OCI-LY1 (cell line): ENCODE data around the gene IGSF11.

Experiments used
- H2AFZ ChIP-seq: fragments of 200-600 bp; sonication (generic), shearing (Covaris generic); 2 replicates; pipeline ENCODE4 v1.6.0; 2014; ENCODE audit warnings: antibody characterized with exemption, mild to moderate bottlenecking, low read length
- H3F3A ChIP-seq: fragments of 200-600 bp; sonication (generic), shearing (Covaris generic); 2 replicates; pipeline ENCODE4 v1.6.0; 2014; ENCODE audit warnings: mild to moderate bottlenecking, antibody characterized with exemption, low read length, moderate library complexity; ENCODE audit not compliant: insufficient read depth
- H3K27ac ChIP-seq: fragments of 200-600 bp; sonication (generic); 2 replicates; pipeline ENCODE4 v1.5.1; 2014; ENCODE audit warnings: low read length, mixed run types, mild to moderate bottlenecking, low read depth; ENCODE audit not compliant: poor library complexity, severe bottlenecking
- H3K27me3 ChIP-seq: fragments of 200-600 bp; sonication (generic); 2 replicates; pipeline ENCODE4 v1.6.0; 2014; ENCODE audit warnings: antibody characterized with exemption, mild to moderate bottlenecking, low read length, moderate library complexity; ENCODE audit not compliant: insufficient read depth
- H3K36me3 ChIP-seq: fragments of 200-600 bp; sonication (generic); 2 replicates; pipeline ENCODE4 v1.6.1; 2014; ENCODE audit warnings: mild to moderate bottlenecking, antibody characterized with exemption, low read length, moderate library complexity, mixed read lengths; ENCODE audit not compliant: insufficient read depth
- H3K4me1 ChIP-seq: fragments of 200-600 bp; sonication (generic); 2 replicates; pipeline ENCODE4 v1.5.1; 2014; ENCODE audit warnings: mild to moderate bottlenecking, low read length, moderate library complexity; ENCODE audit not compliant: insufficient read depth, severe bottlenecking
- H3K4me2 ChIP-seq: fragments of 200-600 bp; sonication (generic), shearing (Covaris generic); 2 replicates; pipeline ENCODE4 v1.6.1; 2014; ENCODE audit warnings: low read length
- H3K4me3 ChIP-seq: fragments of 200-600 bp; sonication (generic); 2 replicates; pipeline ENCODE4 v1.5.1; 2014; ENCODE audit warnings: low read length, low read depth, mild to moderate bottlenecking, mixed read lengths; ENCODE audit not compliant: poor library complexity, severe bottlenecking
- H3K79me2 ChIP-seq: fragments of 200-600 bp; shearing (Covaris generic); 2 replicates; pipeline ENCODE4 v1.6.1; 2016; ENCODE audit warnings: mixed run types, low read length, mixed read lengths; ENCODE audit not compliant: insufficient read depth
- H3K9ac ChIP-seq: fragments of 200-600 bp; sonication (generic), shearing (Covaris generic); 2 replicates; pipeline ENCODE4 v1.6.1; 2014; ENCODE audit warnings: mild to moderate bottlenecking, low read length, mixed read lengths
- H3K9me2 ChIP-seq: fragments of 200-600 bp; sonication (generic), shearing (Covaris generic); 2 replicates; pipeline ENCODE4 v1.6.1; 2014; ENCODE audit warnings: low read depth, mild to moderate bottlenecking, low read length, mixed read lengths
- H3K9me3 ChIP-seq: fragments of 200-600 bp; shearing (Covaris generic); 2 replicates; pipeline ENCODE4 v1.6.1; 2014; ENCODE audit warnings: low read length, mixed read lengths
- H4K20me1 ChIP-seq: fragments of 200-600 bp; sonication (generic), shearing (Covaris generic); 2 replicates; pipeline ENCODE4 v1.6.0; 2016; ENCODE audit warnings: mild to moderate bottlenecking, low read length; ENCODE audit not compliant: insufficient read depth
- CTCF ChIP-seq: fragments of 200-600 bp; sonication (generic), shearing (Covaris generic); IDR thresholded peaks from 2 replicates; pipeline ENCODE4 v1.5.1; 2017; ENCODE audit warnings: mild to moderate bottlenecking, antibody characterized with exemption, low read length, moderate library complexity, mixed read lengths
- EZH2 ChIP-seq: fragments of 200-600 bp; sonication (generic), shearing (Covaris generic); IDR thresholded peaks from 2 replicates; pipeline ENCODE4 v1.8.0; 2017; ENCODE audit warnings: borderline replicate concordance, mixed run types, mild to moderate bottlenecking, antibody characterized with exemption, low read length, moderate library complexity, mixed read lengths

The IGSF11 gene

GRCh38 chr3:118991775-118992174 is 42.9 kb downstream of the IGSF11 start:
- no peak overlapping the region for H3K4me2 ChIP-seq
- no peak overlapping the region for H3K27ac ChIP-seq
- H3K4me1 ChIP-seq = no peaks in the 10 kb centered on the region
- no peak for TF ChIP-seq EZH2
- TF ChIP-seq CTCF = no peak
- no peaks in the 10 kb centered on the region for H4K20me1 ChIP-seq
- no peaks in the 10 kb centered on the region for H3K9me3 ChIP-seq
- H3K4me3 ChIP-seq = no peak overlapping the region
- H3K9me2 ChIP-seq = no peaks in the 10 kb centered on the region
- no peaks in the 10 kb centered on the region for H3K79me2 ChIP-seq
- H3F3A ChIP-seq = no peaks in the 10 kb centered on the region
- H3K9ac ChIP-seq = no peak overlapping the region
- no peaks in the 10 kb centered on the region for H3K27me3 ChIP-seq
- H3K36me3 ChIP-seq = no peaks in the 10 kb centered on the region
- H2AFZ ChIP-seq = no peak overlapping the region

- Histone ChIP-seq H3K4me1 (no peaks in the 10 kb centered on the region), H2AFZ (no peak overlapping the region), H3F3A (no peaks in the 10 kb centered on the region), H3K9me3 (no peaks in the 10 kb centered on the region), H3K9ac (no peak overlapping the region), H3K4me2 (no peak overlapping the region), H3K79me2 (no peaks in the 10 kb centered on the region), H3K36me3 (no peaks in the 10 kb centered on the region), H3K27me3 (no peaks in the 10 kb centered on the region), H3K27ac (no peak overlapping the region), H4K20me1 (no peaks in the 10 kb centered on the region), H3K4me3 (no peak overlapping the region), H3K9me2 (no peaks in the 10 kb centered on the region)
- no peak for TF ChIP-seq CTCF
- TF ChIP-seq EZH2 = no peak
Observed at GRCh38 chr3:118990823-118991560, 43.7 kb downstream of the IGSF11 start.

- no peaks in the 10 kb centered on the region for H3K36me3 ChIP-seq
- H2AFZ ChIP-seq = no peak overlapping the region
- no peaks in the 10 kb centered on the region for H3K9me2 ChIP-seq
- no peaks in the 10 kb centered on the region for H3K4me1 ChIP-seq
- no peaks in the 10 kb centered on the region for H4K20me1 ChIP-seq
- H3K79me2 ChIP-seq = no peaks in the 10 kb centered on the region
- no peak overlapping the region for H3K4me2 ChIP-seq
- H3K27me3 ChIP-seq = no peaks in the 10 kb centered on the region
- no peaks in the 10 kb centered on the region for H3F3A ChIP-seq
- no peak overlapping the region for H3K4me3 ChIP-seq
- no peak overlapping the region for H3K9ac ChIP-seq
- H3K9me3 ChIP-seq = no peaks in the 10 kb centered on the region
- TF ChIP-seq EZH2 (no peak), CTCF (no peak)
- no peak overlapping the region for H3K27ac ChIP-seq
Observed at GRCh38 chr3:118988198-118989130, 46.2 kb downstream of the IGSF11 start.
